ENCODE measurements around the gene HECA. TPM values are rescaled to one million over a fixed set of nuclear protein-coding genes. Genes with fewer than 3 reads are reported as not detected.
"Not testable (repeated sequence)": the region's sequence is repeated elsewhere in the genome, so short reads cannot be mapped to it uniquely, and the experiment has no call there.

Gene HECA
- total and polyA plus RNA-seq, 9 donors = 12.5 to 24.0 (median 15.9) TPM

DNA sequence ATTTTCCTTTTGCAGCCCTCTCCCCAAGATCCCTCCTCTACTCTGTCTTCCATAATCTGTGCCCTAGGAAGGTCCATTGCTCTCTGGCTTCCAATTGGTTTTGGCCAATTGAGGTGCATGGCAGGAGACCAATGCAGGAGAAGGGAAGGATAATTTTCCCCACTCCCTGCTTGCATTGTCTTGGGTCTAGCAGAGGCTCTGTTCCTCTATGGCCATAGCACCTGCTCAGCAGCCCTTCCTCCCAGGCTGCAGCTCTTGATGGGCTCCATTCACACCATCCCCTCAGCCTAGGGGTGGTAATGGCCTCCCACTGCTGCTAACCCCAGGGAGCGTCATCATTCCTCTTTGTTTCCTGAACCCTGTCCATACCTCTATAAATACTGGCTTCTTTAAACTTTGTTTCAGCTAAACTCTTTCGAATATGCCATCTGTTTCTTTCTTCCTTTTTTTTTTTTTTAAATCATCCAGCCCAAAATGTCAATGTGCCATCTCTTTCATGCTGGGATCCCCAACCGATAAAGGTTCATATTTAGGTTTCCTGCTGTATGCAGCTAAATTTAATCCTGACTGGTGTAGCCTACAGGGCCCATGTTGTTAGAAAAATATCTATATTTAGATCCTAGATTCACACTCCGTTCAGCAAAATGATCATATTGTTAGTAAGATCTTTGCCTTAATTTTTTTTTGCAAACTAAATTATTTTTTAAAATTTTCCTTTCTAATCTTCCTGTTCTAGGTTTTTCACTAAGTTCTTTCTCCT is 63.8 kb downstream of the HECA start:
- Histone ChIP-seq H3K4me3 (ENCODE audit: low read length) (no peak overlapping the region), H3K36me3 (ENCODE audit: control insufficient read depth, insufficient read depth, low read length) (no peaks in the 10 kb centered on the region), H3K27me3 (ENCODE audit: control insufficient read depth, insufficient read depth, low read length) (no peaks in the 10 kb centered on the region), H3K27ac (ENCODE audit: low read length) (no peak overlapping the region), H3K4me1 (ENCODE audit: control insufficient read depth, insufficient read depth, low read length) (no peaks in the 10 kb centered on the region), H3K9me3 (replicated peaks; ENCODE audit: control insufficient read depth, low read depth, low read length) (no peaks in the 10 kb centered on the region)
- DNase-seq = no peak
- WGBS (ENCODE audit: insufficient coverage) = 50% methylated on average over 2 of the region's 4 CpGs

DNA sequence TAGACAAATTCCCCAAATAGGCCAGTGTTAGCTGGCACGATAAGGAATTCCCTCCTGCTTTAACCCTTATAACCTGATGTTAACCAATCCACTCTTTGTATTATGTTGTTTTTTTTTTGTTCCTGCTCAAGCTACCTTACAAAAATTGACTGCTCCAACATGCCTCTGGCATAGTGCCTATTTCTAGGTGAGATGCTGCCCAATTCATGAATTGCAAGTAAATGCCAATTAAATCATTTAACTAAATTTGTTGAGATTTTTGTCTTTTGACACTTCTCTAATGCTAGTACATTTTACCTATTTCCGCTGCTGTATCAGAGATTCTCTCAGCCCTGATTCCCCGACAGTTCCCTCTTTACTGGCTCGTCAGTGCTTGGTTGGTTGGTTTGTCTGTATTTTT is 66.5 kb downstream of the HECA start:
- no peaks in the 10 kb centered on the region for H3K36me3 ChIP-seq (ENCODE audit: control insufficient read depth, insufficient read depth, low read length)
- no CpG with 5 or more reads among the region's 4 CpGs for WGBS (ENCODE audit: insufficient coverage)
- no peak for DNase-seq
- H3K9me3 ChIP-seq (replicated peaks; ENCODE audit: control insufficient read depth, low read depth, low read length) = peaks cover 8% of the 10 kb centered on the region
- H3K27ac ChIP-seq (ENCODE audit: low read length) = no peak overlapping the region
- no peaks in the 10 kb centered on the region for H3K27me3 ChIP-seq (ENCODE audit: control insufficient read depth, insufficient read depth, low read length)
- H3K4me1 ChIP-seq (ENCODE audit: control insufficient read depth, insufficient read depth, low read length) = no peaks in the 10 kb centered on the region
- no peak overlapping the region for H3K4me3 ChIP-seq (ENCODE audit: low read length)

DNA sequence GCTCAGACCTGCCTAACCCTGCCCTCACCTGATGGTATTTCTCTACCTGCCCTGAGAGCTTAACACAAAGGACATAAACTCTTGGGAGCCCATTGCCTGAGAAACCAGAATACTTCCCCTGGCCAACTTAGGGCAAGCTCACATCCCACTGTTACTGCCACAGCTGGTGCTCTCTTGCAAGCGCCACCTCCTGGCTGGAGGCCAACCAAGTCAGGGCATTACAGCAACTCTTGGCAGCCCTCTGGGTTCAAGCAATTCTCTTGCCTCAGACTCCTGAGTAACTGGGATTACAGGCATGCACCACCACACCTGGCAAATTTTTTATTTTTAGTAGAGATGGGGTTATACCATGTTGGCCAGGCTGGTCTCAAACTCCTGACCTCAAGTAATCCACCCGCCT is 70.1 kb downstream of the HECA start:
- H3K36me3 ChIP-seq (ENCODE audit: control insufficient read depth, insufficient read depth, low read length) = no peaks in the 10 kb centered on the region
- no peaks in the 10 kb centered on the region for H3K4me1 ChIP-seq (ENCODE audit: control insufficient read depth, insufficient read depth, low read length)
- no CpG with 5 or more reads among the region's 2 CpGs for WGBS (ENCODE audit: insufficient coverage)
- peaks cover 19% of the 10 kb centered on the region for H3K9me3 ChIP-seq (replicated peaks; ENCODE audit: control insufficient read depth, low read depth, low read length)
- no peak overlapping the region for H3K4me3 ChIP-seq (ENCODE audit: low read length)
- no peak overlapping the region for H3K27ac ChIP-seq (ENCODE audit: low read length)
- no peaks in the 10 kb centered on the region for H3K27me3 ChIP-seq (ENCODE audit: control insufficient read depth, insufficient read depth, low read length)
- no peak for DNase-seq

DNA sequence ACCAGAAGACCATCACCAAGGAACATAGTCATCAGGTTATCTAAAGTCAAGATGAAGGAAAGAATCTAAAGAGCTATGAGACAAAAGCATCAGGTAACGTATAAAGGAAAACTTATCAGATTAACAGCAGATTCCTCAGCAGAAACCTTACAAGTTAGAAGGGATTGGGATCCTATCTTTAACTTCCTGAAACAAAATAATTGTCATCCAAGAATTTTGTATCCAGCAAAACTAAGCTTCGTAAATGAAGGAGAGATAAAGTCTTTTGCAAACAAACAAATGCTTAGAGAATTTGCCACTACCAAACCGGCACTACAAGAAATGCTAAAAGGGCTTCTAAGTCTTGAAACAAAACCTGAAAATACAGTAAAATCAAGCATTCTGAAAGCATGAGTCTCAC is 71.0 kb downstream of the HECA start:
- Histone ChIP-seq H3K4me1 (ENCODE audit: control insufficient read depth, insufficient read depth, low read length) (no peaks in the 10 kb centered on the region), H3K27ac (ENCODE audit: low read length) (no peak overlapping the region), H3K4me3 (ENCODE audit: low read length) (no peak overlapping the region), H3K27me3 (ENCODE audit: control insufficient read depth, insufficient read depth, low read length) (no peaks in the 10 kb centered on the region), H3K9me3 (replicated peaks; ENCODE audit: control insufficient read depth, low read depth, low read length) (peaks cover 23% of the 10 kb centered on the region), H3K36me3 (ENCODE audit: control insufficient read depth, insufficient read depth, low read length) (no peaks in the 10 kb centered on the region)
- no CpG with 5 or more reads among the region's 3 CpGs for WGBS (ENCODE audit: insufficient coverage)
- no peak for DNase-seq

DNA sequence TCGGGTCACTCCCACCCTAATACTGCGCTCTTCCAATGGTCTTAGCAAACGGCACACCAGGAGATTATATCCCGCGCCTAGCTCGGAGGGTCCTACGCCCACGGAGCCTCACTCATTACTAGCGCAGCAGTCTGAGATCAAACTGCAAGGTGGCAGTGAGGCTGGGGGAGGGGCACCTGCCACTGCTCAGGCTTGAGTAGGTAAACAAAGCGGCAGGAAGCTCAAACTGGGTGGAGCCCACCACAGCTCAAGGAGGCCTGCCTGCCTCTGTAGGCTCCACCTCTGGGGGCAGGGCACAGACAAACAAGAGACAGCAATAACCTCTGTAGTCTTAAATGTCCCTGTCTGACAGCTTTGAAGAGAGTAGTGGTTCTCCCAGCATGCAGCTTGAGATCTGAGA is 75.9 kb downstream of the HECA start:
- not testable (repeated sequence) for H3K27ac ChIP-seq (ENCODE audit: low read length); H3K36me3 ChIP-seq (ENCODE audit: control insufficient read depth, insufficient read depth, low read length); H3K4me3 ChIP-seq (ENCODE audit: low read length); H3K27me3 ChIP-seq (ENCODE audit: control insufficient read depth, insufficient read depth, low read length); H3K4me1 ChIP-seq (ENCODE audit: control insufficient read depth, insufficient read depth, low read length); DNase-seq
- peaks cover 16% of the 10 kb centered on the region for H3K9me3 ChIP-seq (replicated peaks; ENCODE audit: control insufficient read depth, low read depth, low read length)
- WGBS (ENCODE audit: insufficient coverage) = no CpG with 5 or more reads among the region's 10 CpGs

DNA sequence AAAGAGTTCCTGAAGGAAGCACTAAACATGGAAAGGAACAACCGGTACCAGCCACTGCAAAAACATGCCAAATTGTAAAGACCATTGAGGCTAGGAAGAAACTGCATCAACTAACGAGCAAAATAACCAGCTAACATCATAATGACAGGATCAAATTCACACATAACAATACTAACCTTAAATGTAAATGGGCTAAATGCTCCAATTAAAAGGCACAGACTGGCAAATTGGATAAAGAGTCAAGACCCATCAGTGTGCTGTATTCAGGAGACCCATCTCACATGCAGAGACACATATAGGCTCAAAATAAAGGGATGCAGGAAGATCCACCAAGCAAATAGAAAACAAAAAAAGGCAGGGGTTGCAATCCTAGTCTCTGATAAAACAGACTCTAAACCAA is 77.6 kb downstream of the HECA start:
- H3K27ac ChIP-seq (ENCODE audit: low read length); DNase-seq; H3K36me3 ChIP-seq (ENCODE audit: control insufficient read depth, insufficient read depth, low read length); H3K27me3 ChIP-seq (ENCODE audit: control insufficient read depth, insufficient read depth, low read length); H3K4me3 ChIP-seq (ENCODE audit: low read length); H3K4me1 ChIP-seq (ENCODE audit: control insufficient read depth, insufficient read depth, low read length): not testable (repeated sequence)
- peaks cover 13% of the 10 kb centered on the region for H3K9me3 ChIP-seq (replicated peaks; ENCODE audit: control insufficient read depth, low read depth, low read length)
- WGBS (ENCODE audit: insufficient coverage) = no CpG with 5 or more reads among the region's 2 CpGs

DNA sequence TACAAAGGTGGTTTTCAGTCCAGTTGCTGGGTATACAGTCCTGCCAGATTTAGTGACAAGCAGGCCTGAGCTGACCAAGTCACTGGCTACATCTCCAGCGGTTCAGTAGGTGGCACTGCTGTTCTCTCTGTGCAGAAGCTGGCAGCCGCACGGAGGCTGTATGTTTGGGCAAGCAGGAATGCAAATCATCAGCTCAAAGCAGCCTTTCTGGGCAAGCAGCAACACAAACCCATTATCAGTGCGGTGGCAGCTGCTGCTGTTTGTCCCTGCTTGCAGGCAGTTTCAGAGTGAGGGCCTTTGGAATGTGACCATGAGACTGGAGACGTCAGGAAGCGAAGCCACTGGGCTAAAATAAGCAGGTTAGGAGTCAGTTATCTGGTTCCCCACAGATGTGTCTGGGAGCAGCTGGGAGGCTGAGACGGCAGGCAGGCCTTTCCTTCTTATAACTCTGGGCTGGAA is 84.4 kb downstream of the HECA start:
- peaks cover 3% of the 10 kb centered on the region for H3K4me1 ChIP-seq (ENCODE audit: control insufficient read depth, insufficient read depth, low read length)
- peaks cover 6% of the 10 kb centered on the region for H3K9me3 ChIP-seq (replicated peaks; ENCODE audit: control insufficient read depth, low read depth, low read length)
- H3K4me3 ChIP-seq (ENCODE audit: low read length) = no peak overlapping the region
- WGBS (ENCODE audit: insufficient coverage) = 3% methylated on average over 6 of the region's 7 CpGs
- no peaks in the 10 kb centered on the region for H3K36me3 ChIP-seq (ENCODE audit: control insufficient read depth, insufficient read depth, low read length)
- H3K27ac ChIP-seq (ENCODE audit: low read length) = peak overlapping the region; percentile 59
- no peaks in the 10 kb centered on the region for H3K27me3 ChIP-seq (ENCODE audit: control insufficient read depth, insufficient read depth, low read length)
- peak; percentile 93 for DNase-seq

DNA sequence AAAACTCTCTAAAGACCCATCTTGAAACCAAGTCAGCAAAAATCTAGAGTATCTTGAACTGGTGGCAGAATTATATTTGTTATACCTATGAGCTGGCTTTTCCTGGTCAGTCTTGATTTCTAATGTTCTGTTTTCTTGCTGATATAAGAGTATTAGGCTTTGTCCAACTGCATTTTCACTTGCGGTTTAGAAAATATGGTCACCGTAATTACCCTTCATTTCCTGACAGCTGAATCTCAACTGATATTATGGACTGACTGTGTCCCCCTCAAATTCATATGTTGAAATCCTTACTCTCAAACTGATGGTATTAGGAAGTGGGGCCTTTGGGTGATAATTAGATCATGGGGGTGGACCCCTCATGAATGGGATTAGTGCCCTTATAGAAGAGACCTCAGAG is 84.9 kb downstream of the HECA start:
- Histone ChIP-seq H3K27me3 (ENCODE audit: control insufficient read depth, insufficient read depth, low read length) (no peaks in the 10 kb centered on the region), H3K9me3 (replicated peaks; ENCODE audit: control insufficient read depth, low read depth, low read length) (peaks cover 6% of the 10 kb centered on the region), H3K27ac (ENCODE audit: low read length) (peak overlapping the region; percentile 59), H3K4me3 (ENCODE audit: low read length) (no peak overlapping the region), H3K4me1 (ENCODE audit: control insufficient read depth, insufficient read depth, low read length) (peaks cover 3% of the 10 kb centered on the region), H3K36me3 (ENCODE audit: control insufficient read depth, insufficient read depth, low read length) (no peaks in the 10 kb centered on the region)
- DNase-seq = no peak
- no CpG with 5 or more reads among the region's 2 CpGs for WGBS (ENCODE audit: insufficient coverage)

DNA sequence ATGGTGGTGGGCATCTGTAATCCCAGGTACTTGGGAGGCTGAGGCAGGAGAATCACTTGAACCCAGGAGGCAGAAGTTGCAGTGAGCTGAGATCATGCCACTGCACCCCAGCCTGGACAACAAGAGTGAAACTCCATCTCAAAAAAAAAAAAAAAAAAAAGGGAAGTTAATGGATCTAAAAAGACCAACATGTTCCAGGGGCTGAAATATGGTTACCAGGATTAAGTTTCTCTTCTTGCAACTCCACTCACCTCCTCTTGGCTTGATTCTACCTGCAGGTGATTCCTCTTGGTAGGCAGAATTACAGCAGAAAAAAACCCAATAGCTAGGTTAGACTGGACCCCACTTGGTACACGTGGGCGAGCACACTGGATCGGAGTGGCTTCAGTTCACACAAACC is 93.5 kb downstream of the HECA start:
- WGBS (ENCODE audit: insufficient coverage) = no CpG with 5 or more reads among the region's 3 CpGs
- not testable (repeated sequence) for H3K36me3 ChIP-seq (ENCODE audit: control insufficient read depth, insufficient read depth, low read length); H3K27ac ChIP-seq (ENCODE audit: low read length); H3K9me3 ChIP-seq (replicated peaks; ENCODE audit: control insufficient read depth, low read depth, low read length); H3K27me3 ChIP-seq (ENCODE audit: control insufficient read depth, insufficient read depth, low read length); H3K4me3 ChIP-seq (ENCODE audit: low read length); DNase-seq; H3K4me1 ChIP-seq (ENCODE audit: control insufficient read depth, insufficient read depth, low read length)
